OCI-LY1 (cell line): Measurements from ENCODE around the gene UNC13D.

Experiments used
- EZH2 ChIP-seq: fragments of 200-600 bp; sonication (generic), shearing (Covaris generic); IDR thresholded peaks from 2 replicates; pipeline ENCODE4 v1.8.0; 2017; ENCODE audit warnings: borderline replicate concordance, mixed run types, mild to moderate bottlenecking, antibody characterized with exemption, low read length, moderate library complexity, mixed read lengths
- TF ChIP-seq, protein P1 (sequence below): fragments of 200-600 bp; sonication (generic), shearing (Covaris generic); IDR thresholded peaks from 2 replicates; pipeline ENCODE4 v1.5.1; 2017; ENCODE audit warnings: mild to moderate bottlenecking, antibody characterized with exemption, low read length, moderate library complexity, mixed read lengths

DNA sequence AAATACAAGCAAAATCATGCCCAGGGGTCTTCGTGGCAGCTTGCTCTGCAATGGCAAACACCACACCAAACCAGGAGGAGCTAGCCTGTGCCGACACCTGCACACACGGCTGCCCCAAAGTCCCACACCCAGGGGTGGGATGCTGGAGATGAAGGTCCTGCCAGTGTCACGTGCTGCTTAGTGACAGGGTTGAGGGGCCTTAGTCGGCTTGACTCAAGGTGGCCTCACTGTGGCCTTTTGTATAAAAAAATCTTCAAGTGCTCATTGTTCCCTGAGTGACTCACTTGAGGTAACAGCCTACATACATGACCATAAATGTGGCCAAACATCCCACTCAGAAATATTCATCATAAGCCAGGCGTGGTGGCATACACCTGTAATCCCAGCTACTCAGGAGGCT is 45.2 kb upstream of the UNC13D start:
- TF ChIP-seq, protein P1, sequence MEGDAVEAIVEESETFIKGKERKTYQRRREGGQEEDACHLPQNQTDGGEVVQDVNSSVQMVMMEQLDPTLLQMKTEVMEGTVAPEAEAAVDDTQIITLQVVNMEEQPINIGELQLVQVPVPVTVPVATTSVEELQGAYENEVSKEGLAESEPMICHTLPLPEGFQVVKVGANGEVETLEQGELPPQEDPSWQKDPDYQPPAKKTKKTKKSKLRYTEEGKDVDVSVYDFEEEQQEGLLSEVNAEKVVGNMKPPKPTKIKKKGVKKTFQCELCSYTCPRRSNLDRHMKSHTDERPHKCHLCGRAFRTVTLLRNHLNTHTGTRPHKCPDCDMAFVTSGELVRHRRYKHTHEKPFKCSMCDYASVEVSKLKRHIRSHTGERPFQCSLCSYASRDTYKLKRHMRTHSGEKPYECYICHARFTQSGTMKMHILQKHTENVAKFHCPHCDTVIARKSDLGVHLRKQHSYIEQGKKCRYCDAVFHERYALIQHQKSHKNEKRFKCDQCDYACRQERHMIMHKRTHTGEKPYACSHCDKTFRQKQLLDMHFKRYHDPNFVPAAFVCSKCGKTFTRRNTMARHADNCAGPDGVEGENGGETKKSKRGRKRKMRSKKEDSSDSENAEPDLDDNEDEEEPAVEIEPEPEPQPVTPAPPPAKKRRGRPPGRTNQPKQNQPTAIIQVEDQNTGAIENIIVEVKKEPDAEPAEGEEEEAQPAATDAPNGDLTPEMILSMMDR = peak; percentile 41; the same call in 1 of the 2 replicates
- TF ChIP-seq EZH2 = no peak
